GM11168 (cell line): ENCODE measurements around the gene TOB2.
"Not testable (repeated sequence)": the region's sequence is repeated elsewhere in the genome, so short reads cannot be mapped to it uniquely, and the experiment has no call there.

Experiments
- in situ Hi-C: fragments of 300-500 bp; cut with MboI; formaldehyde crosslinking; loops from one replicate; pipeline ENCODE4 v1.12.0; 2022; ENCODE audit warnings: low sequenced_read_pairs; ENCODE audit not compliant: unreplicated experiment

Gene TOB2

GRCh38 chr22:41468381-41469217, 22.0 kb upstream of the TOB2 start, which contains the start of the genes ACO2 and PHF5A:
TSS of gene ACO2 (plus strand) at chr22:41469117. CDS start at chr22:41469147, 30 bp downstream.
TSS of gene PHF5A (minus strand) at chr22:41468692. CDS start at chr22:41468653, 39 bp downstream.
- in situ Hi-C loops: no loop called here

DNA sequence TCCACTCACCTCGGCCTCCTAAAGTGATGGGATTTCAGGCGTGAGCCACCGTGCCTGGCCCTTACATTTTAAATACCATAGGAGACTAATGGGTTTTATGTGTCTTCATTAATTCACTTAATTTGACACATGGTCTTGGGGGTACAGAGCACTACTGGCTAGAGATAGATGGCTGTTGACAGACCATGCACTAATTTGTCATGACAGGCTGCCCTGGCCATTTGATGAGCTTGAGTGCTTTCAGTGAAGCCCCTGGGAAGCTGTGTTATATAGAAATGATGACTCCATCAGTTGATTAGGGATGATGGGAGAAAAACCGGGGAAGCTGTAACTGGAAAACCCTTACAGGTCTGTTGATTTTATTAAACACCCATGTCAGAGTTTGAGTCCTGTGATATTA, 15.3 kb upstream of the TOB2 start:
- in situ Hi-C loops: no loop called here

GRCh38 chr22:41460071-41460470, 13.5 kb upstream of the TOB2 start:
- in situ Hi-C loops: not testable (repeated sequence)

GRCh38 chr22:41459431-41459830, 12.8 kb upstream of the TOB2 start:
- in situ Hi-C loops: no loop called here

DNA sequence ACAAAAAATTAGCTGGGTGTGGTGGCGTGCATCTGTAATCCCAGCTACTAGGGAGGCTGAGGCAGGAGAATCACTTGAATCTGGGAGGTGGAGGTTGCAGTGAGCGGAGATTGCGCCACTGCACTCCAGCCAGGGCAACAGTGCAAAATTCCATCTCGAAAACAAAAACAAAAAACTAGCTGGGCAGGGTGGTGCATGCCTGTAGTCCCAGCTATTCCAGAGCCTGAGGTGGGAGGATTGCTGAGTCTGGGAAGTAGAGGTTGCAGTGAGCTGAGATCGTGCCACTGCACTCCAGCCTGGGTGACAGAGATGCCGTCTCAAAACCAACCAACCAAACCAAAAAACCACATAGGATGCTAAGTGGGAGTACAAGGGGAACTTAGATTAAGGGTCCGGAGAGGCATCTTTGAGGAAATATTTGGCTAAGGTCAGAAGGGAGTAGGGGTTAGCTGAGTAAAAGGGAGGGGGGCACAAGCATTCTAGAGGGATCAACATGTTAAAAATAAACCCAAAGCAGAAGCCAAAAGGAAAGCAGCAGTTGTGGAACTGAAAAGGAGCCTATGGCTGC, 11.6 kb upstream of the TOB2 start:
- in situ Hi-C loops: no loop called here

GRCh38 chr22:41448189-41448808, 1.7 kb upstream of the TOB2 start:
- in situ Hi-C loops: no loop called here

- in situ Hi-C loops: no loop called here
Observed at GRCh38 chr22:41447435-41448188, 1.0 kb upstream of the TOB2 start.

- in situ Hi-C loops: no loop called here
Observed at GRCh38 chr22:41446057-41446501, 522 bp downstream of the TOB2 start.

DNA sequence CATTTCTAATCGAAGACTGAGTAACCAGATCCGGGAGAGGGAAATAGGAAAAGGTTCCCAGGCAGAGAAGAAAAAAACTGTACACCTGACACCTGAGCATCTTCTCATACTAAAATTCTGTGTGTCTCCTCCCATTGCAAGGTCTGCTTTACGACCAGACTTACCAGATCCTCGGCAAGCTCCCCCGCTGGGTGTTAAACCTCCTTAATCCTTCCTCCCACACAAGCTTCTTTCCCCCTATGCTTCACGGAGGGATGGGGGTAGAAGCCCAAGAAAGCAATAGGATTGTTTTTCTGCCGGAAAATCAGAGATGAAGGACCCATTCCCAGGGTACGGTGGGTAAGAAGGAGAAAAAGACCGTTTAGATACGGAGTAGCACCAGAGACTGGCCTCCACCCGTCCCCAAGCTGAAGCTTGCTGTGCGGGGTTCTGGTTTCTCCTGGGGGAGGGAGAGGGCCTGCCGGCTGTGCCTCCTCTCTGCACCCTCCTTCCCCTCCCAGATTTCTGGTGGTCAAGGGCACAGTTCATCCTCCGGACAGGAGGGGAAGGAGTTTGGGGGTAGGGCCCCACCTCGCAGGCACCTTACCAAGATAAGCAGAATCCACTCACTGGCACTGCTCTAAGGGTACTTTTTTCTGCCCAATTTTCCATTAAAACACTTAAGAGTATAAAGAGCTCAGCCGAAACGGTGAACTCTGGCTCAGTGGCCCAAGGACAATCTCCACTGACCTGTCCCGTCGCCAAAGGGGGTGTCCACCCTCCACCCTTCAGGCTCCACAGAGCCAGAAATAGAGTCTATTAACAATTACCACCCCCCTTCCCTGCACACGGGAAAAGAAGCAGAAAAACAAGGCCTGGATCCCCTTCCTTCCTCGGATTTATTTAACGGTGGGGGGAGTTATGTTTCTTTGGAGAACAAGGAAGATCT, 1.2 kb downstream of the TOB2 start:
- in situ Hi-C loops: no loop called here

- in situ Hi-C loops: no loop called here
Observed at GRCh38 chr22:41444360-41445128, 2.1 kb downstream of the TOB2 start.

DNA sequence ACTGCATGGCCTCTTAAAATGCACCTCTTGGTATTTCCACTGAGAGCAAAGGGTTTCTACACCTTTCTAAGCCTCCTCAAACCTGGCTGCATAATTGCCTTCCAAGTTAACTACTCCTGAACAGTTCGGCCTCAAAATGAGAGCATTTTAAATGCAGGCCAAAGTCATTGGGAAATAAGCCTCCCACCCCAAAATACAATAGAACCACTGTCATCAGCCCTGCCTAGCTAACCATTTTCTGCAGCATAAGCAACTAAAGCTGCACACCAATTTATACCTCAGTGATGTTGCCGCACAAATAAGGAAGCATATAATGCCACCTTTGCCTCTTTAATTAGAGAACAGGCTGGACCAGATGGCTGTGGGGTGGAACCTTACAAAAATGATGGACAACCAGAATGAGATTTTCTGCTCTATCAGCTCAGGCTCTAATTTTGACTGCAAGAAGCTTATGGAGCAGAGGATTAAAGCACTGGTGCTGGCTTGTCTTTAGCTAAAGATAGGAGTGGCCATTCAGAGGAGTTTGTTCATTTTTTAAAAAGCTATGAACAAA, 4.3 kb downstream of the TOB2 start:
- in situ Hi-C loops: no loop called here

DNA sequence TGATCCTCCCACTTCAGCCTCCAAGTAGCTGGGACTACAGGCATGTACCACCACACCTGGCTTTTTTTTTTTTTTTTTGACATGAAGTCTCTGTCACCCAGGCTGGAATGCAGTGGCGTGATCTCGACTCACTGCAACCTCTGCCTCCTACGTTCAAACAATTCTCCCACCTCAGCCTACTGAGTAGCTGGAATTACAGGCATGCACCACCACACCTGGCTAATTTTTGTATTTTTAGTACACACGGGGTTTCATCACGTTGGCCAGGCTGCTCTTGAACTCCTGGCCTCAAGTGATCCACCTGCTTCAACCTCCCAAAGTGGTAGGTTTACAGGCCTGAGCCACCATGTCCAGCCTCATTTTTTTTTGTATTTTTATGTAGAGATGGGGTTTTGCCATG, 6.1 kb downstream of the TOB2 start:
- in situ Hi-C loops: not testable (repeated sequence)

GRCh38 chr22:41437198-41437597, 9.4 kb downstream of the TOB2 start:
- in situ Hi-C loops: no loop called here

DNA sequence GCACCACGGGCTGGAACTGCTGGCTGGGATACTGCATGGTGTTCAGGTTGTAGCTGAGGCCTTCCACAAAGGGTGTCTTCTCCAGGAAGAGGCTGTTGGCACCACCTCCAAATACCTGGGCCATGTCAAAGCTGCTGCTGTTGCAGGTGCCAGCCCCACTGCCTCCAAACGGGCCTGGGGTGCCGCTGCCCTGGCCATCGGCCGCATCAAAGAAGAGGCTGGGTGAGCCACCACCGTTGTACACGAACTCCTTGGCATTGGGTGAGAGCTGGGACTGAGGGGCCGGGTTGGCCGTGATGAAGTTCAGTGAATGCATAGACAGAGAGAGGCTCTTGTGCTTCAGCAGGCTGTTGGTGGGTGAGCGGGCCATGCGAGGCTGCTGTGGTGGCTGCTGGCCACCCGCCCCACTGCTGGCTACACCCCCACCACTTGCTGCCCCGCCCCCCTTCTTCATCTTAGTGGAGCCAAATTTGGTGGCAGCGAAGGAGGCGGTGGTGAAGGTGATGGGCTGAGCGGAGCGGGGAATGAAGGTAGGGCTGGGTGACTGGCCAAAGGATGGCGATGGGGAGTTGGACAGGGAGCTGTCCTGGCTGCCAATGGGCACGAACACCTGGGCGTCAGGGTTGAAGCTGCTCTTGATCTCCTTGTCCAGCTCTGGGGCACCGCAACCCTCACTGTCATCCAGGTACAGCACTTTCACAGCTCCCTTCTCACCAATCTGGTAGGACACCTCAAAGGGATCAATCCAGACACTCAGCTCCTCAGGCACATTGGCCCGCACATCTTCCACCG, 10.1 kb downstream of the TOB2 start:
- in situ Hi-C loops: no loop called here

DNA sequence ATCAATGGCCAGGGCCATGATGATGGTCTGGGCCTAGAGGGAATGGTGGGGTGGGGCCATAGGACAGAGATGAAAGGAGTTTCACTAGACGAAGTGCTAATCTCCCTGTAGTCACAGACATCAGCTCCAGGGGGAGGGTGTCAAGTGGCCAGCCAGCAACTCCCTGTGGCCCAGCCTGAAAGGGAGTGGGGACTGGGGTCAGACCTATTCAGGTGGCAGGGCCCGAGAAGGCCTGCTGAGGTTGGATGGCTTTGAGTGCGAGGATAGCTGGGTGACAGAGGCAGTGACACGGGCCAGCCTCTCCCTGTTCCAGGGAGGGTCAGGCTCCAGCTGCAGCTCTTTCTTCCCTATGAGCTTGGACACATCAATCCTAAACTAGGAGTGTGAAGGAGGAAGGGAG, 11.0 kb downstream of the TOB2 start:
- in situ Hi-C loops: no loop called here

DNA sequence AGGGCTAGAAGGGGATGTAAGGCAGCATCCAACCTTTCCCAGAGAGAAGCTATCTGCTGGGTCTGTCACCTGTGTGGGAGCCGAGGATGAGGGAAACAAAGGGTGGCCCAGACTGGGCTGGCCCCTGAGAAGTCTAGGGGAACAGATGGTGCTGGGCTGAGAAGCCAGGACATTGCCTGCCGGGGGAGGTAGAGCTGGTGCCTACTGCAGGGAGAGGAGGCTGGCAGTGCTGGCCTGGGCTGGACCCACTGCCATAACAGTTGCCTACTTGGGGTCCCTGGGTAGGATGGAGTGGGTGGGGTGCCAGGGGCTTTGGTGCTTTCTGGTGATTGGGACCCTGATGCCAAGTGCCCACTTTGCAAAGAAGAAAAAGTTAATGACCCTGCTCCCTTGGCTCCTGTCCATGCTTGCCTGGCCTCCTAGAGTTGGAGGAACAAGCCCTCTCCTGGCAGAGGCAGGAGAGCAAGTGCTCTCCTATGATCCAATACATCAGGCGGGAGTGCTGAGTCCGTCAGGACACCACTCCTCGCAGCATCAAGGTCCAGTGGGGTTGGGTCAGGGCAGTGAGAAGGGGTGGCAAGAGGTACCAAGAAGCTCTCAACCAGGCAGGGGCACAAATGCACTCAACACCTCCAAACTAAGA, 12.1 kb downstream of the TOB2 start:
- in situ Hi-C loops: not testable (repeated sequence)

DNA sequence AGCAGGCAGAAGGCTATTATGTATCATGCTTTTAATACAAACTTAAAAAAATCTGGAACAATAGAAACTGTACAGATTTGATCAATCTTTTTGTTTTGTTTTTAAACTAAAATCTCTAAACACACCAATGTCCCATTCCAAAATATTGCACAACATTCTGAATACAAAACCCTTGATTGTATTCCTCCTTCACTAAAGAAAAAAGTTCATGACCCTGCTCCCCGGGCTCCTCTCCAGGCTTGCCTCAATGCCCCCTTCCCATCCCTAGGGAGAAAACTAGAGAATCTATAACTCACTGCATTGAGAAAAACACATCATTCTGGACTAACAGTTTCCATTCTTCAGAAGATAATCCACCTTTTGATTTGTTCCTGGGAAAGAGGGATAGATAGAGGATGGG, 13.1 kb downstream of the TOB2 start:
- in situ Hi-C loops: not testable (repeated sequence)
